Measurements from ENCODE around the gene MTUS2.

- TF ChIP-seq CTCF (IDR thresholded peaks at IDR 0.05) (no peak), POLR2A (IDR thresholded peaks at IDR 0.05) (no peak)
Observed at GRCh38 chr13:29435125-29435911, 615.2 kb downstream of the MTUS2 start.
